GM21786 (cell line): ENCODE measurements around the gene RBFOX2.
A peak's percentile ranks its signal among the peaks of the same experiment; 100 is the strongest.
"Not testable (repeated sequence)": the region's sequence is repeated elsewhere in the genome, so short reads cannot be mapped to it uniquely, and the experiment has no call there.

Source experiments
- ATAC-seq: cut with Tn5 transposase; IDR thresholded peaks from one replicate; pipeline ENCODE4 v1.9.1; 2021; ENCODE audit not compliant: unreplicated experiment

RBFOX2 gene

GRCh38 chr22:35791788-35792187 lies 236.8 kb downstream of the RBFOX2 start:
- not testable (repeated sequence) for ATAC-seq

GRCh38 chr22:35785181-35785923 lies 243.3 kb downstream of the RBFOX2 start:
- ATAC-seq = no peak

- ATAC-seq = no peak
Measured at GRCh38 chr22:35784633-35785032, 244.0 kb downstream of the RBFOX2 start.

GRCh38 chr22:35783943-35784614 lies 244.5 kb downstream of the RBFOX2 start:
- ATAC-seq = no peak

- no peak for ATAC-seq
Measured at GRCh38 chr22:35782504-35782903, 246.1 kb downstream of the RBFOX2 start.

- ATAC-seq = no peak
Measured at GRCh38 chr22:35781898-35782297, 246.7 kb downstream of the RBFOX2 start.

GRCh38 chr22:35777335-35777975 lies 251.2 kb downstream of the RBFOX2 start:
- no peak for ATAC-seq

- no peak for ATAC-seq
Measured at GRCh38 chr22:35775339-35775738, 253.3 kb downstream of the RBFOX2 start.

- ATAC-seq = no peak
Measured at GRCh38 chr22:35769974-35770373, 258.6 kb downstream of the RBFOX2 start.

GRCh38 chr22:35766654-35767580 lies 261.7 kb downstream of the RBFOX2 start:
- no peak for ATAC-seq

GRCh38 chr22:35761037-35761436 lies 267.6 kb downstream of the RBFOX2 start:
- no peak for ATAC-seq

- no peak for ATAC-seq
Measured at GRCh38 chr22:35758394-35758793, 270.2 kb downstream of the RBFOX2 start.

- ATAC-seq = no peak
Measured at GRCh38 chr22:35756722-35757121, 271.9 kb downstream of the RBFOX2 start.

- ATAC-seq = no peak
Measured at GRCh38 chr22:35754761-35755160, 273.9 kb downstream of the RBFOX2 start.

GRCh38 chr22:35752863-35753189 lies 275.8 kb downstream of the RBFOX2 start:
- no peak for ATAC-seq

- no peak for ATAC-seq
Measured at GRCh38 chr22:35752006-35752862, 276.4 kb downstream of the RBFOX2 start.

- ATAC-seq = peak; percentile 81
Measured at GRCh38 chr22:35749808-35750207, 278.8 kb downstream of the RBFOX2 start.

GRCh38 chr22:35746946-35747703 lies 281.5 kb downstream of the RBFOX2 start:
- ATAC-seq = no peak

- ATAC-seq = no peak
Measured at GRCh38 chr22:35746248-35746647, 282.4 kb downstream of the RBFOX2 start.
